Measurements from ENCODE around the gene ATXN7L1.
A peak's percentile ranks its signal among the peaks of the same experiment; 100 is the strongest.
"Not testable (repeated sequence)": the region's sequence is repeated elsewhere in the genome, so short reads cannot be mapped to it uniquely, and the experiment has no call there.

ATXN7L1 gene

GRCh38 chr7:105857009-105857952, 19.1 kb downstream of the ATXN7L1 start:
- DNase-seq = no peak

- DNase-seq = no peak
These were observed 21.9 kb downstream of the ATXN7L1 start for GRCh38 chr7:105854498-105854897.

- DNase-seq = no peak
These were observed 22.4 kb downstream of the ATXN7L1 start for GRCh38 chr7:105853931-105854419.

GRCh38 chr7:105851064-105851463, 25.3 kb downstream of the ATXN7L1 start:
- no peak for DNase-seq

- peak; percentile 76 for DNase-seq
These were observed 27.1 kb downstream of the ATXN7L1 start for GRCh38 chr7:105849122-105849855.

GRCh38 chr7:105846404-105846803, 30.0 kb downstream of the ATXN7L1 start:
- DNase-seq = no peak

GRCh38 chr7:105844681-105845080, 31.7 kb downstream of the ATXN7L1 start:
- DNase-seq = not testable (repeated sequence)

- no peak for DNase-seq
These were observed 34.5 kb downstream of the ATXN7L1 start for GRCh38 chr7:105841866-105842265.

- no peak for DNase-seq
These were observed 35.2 kb downstream of the ATXN7L1 start for GRCh38 chr7:105840981-105841749.

- DNase-seq = no peak
These were observed 37.1 kb downstream of the ATXN7L1 start for GRCh38 chr7:105839266-105839665.

GRCh38 chr7:105838627-105839231, 37.7 kb downstream of the ATXN7L1 start:
- DNase-seq = no peak

- no peak for DNase-seq
These were observed 38.4 kb downstream of the ATXN7L1 start for GRCh38 chr7:105837765-105838626.

- no peak for DNase-seq
These were observed 41.0 kb downstream of the ATXN7L1 start for GRCh38 chr7:105835441-105835840.

- no peak for DNase-seq
These were observed 44.4 kb downstream of the ATXN7L1 start for GRCh38 chr7:105831824-105832535.

GRCh38 chr7:105831302-105831620, 45.1 kb downstream of the ATXN7L1 start:
- no peak for DNase-seq

- DNase-seq = no peak
These were observed 45.7 kb downstream of the ATXN7L1 start for GRCh38 chr7:105830405-105831301.

GRCh38 chr7:105829681-105830322, 46.6 kb downstream of the ATXN7L1 start:
- DNase-seq = no peak

GRCh38 chr7:105828141-105828540, 48.3 kb downstream of the ATXN7L1 start:
- DNase-seq = no peak

GRCh38 chr7:105827151-105827875, 49.1 kb downstream of the ATXN7L1 start:
- no peak for DNase-seq
